Inflammatory macrophage (primary cell): ENCODE results near the gene NDST1.
A peak's percentile ranks its signal among the peaks of the same experiment; 100 is the strongest.

Experiments
- DNase-seq, 2 donors: peaks; one replicate each; pipeline ENCODE4 v3.0.0-alpha.2; 2020 to 2022

NDST1 gene

DNA sequence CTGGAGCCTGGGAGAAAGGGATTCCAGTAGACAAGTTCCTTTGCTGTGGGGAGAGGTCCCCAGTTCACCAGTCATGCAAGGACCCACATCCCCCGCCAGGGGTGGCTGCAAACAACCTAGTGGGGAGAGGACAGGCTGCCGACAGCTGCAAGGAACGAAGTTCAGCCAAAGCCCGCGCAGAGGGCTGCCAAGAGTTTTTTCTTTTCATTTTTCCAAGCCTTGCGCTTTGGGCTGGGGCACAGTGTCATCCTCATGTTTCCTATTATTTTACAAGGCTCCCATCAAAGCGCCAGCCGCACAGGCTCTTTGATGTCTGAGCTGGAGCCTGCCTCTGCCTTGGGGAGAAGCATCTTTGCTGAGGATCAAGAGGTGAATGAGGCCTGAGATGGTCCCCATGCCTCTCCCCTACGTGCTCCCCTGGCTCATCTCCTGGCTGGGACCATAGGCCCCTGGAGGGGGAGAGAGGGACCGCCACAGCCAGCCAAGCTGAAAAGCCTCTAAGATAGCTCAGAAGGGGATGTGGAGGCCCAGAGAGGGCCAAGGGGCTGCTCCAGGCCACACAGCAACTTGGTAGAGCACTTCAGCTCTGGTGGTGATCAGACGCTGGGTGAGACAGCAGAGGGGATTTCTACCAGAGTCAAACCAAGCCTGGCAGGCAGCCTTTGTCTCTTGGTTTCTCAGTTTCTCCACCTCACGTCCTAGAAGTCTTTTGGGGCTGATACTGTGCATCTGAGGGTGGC is 82.1 kb downstream of the NDST1 start:
- no peak for DNase-seq

DNA sequence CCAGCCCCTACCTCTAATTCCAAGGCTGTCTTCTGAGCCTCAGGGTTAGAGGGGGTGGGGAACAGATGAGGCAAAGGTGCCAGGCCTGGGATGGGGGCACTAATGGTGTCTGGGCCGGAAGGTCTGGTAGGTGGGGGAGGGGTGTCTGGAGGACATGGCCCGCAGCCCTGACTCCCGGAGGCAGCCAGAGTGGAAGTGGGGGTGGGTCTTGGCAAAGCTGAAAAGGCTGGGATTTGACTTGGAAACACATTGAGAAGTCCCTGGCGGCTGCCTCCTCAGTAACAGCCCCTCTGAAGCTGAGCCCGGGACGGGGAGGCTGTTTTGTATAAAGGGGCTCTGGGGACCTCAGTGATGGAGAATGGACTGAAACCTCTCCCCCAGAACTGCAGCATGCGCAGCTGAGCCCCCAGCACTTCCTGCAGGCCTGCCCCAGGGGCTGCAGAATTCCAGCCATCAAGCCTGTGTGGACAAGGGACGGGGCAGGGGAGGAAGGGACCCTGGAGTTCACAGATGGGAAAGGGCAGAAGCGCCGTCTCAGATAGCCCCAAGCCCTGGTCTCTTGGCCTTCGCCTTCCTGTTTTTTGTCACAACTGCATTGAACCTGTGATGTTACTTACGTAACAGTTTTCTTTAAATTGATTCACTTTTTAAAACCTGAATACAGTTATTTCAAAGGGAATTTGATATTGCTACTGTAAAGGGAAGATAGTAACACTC is 83.2 kb downstream of the NDST1 start:
- DNase-seq = no peak

- DNase-seq = no peak
Observed at GRCh38 chr5:150593593-150593992, 85.7 kb downstream of the NDST1 start.

- DNase-seq = no peak
Observed at GRCh38 chr5:150593996-150594395, 86.1 kb downstream of the NDST1 start.

GRCh38 chr5:150595466-150596031 is 87.6 kb downstream of the NDST1 start:
- no peak for DNase-seq

DNA sequence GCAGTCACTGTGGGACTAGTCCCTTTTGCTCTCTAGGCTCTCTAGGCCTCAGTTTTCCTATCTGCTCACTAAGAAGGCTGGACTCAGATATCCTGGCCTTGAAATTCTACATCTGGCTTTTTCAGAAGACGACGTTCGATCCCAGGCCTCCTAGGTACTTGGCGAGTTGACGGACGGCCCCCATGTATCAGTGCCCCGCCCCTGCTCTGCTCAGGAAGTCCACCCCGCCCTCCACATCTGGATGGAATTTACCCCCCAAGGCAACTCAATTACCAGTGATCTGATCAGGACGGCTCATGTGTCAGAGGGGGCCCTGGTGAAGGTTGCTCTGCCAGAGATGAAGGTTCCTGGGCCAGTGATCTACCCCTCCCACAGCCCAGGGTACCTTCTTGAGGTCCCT is 88.4 kb downstream of the NDST1 start:
- no peak for DNase-seq

GRCh38 chr5:150596826-150597225 is 88.9 kb downstream of the NDST1 start:
- peak; percentile 15 to 42 for DNase-seq

- DNase-seq = peak in 1 of 2 donors; percentile 33
Observed at GRCh38 chr5:150598006-150598405, 90.1 kb downstream of the NDST1 start.

DNA sequence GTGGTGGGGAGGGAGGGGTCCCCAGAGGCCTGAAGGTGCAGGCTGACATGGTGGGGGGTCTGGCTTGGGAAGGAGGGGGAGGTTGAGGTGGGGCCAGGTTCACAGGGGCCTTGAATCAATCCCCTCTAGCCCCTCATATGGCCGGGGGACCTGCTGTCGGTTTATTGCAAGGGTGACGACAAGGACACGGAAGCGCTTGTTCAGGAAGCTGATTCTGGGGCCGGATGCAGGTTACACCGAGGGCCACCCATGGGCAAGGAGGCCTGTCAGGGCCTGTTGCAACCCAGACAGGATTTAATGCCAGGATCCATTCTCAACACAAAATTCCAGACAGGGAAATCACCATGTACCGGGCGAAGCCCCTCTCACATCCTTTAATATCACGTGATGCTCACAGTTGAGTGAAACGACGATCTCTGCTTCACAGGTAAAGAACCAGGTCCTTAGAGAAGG is 90.9 kb downstream of the NDST1 start:
- DNase-seq = no peak

- no peak for DNase-seq
Observed at GRCh38 chr5:150599281-150599680, 91.3 kb downstream of the NDST1 start.

GRCh38 chr5:150599917-150600511 is 92.1 kb downstream of the NDST1 start:
- no peak for DNase-seq

DNA sequence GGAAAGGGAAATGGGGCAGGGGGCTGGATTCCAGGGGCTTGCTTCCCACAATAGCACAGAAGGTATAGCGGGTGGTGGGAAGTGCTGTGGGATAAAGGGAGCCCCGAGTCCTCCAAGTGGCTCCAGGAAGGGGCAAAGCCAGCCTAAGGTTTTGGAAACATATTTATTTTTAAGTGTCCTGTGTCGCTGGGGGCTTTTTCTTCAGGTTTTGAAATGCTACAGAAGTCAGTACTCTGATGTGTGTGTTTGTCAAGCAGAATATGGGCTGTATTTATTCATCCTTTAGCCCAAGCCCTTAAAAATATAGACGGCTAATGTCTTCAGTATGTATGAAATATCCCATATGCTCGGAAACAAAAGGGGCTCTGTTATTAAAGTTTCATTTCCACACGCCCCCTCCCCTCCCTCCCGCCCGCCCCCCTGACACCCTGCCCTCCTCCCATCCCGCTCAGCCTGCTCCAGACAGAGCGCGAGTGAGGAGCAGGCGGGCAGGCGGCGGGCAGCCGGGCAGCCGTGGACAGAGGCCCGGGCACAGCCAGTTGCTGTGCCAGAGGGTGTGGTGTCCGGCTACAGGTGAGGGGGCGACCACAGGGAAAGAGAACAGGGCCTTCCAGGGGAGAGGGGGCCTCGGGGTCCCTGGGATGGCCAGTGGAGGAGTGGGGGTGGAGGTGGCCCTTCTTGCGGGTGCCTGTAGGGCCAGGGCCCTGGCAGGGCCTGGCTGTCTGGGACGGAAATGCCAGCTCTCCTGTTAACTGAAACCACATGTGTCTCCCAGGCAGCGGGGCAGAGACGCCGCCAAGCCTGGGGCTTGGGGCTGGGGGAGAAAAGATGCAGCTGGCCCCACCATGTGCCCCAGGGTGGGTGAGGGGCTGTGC is 92.9 kb downstream of the NDST1 start:
- no peak for DNase-seq

GRCh38 chr5:150601491-150602345 is 93.8 kb downstream of the NDST1 start:
- no peak for DNase-seq

DNA sequence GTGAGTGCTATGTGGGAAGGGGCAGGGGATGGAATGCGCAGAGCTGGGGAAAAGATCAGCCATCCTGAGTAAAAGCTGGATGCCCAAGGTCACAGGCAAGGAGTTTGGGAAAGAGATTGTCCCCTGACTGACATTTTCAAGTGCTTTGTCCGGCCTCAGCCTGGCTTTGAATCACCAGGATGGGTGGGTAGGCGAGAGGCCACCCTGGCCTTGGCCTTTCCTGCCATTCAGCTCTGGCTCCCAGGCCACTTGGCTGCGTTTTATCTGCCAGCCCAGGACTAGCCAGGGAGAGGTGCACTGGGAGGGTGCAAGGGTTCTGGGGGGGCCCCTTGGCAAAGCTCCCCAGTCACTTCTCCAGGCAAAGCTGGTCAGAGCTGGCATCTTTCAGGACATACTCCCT is 95.1 kb downstream of the NDST1 start:
- no peak for DNase-seq

- DNase-seq = no peak
Observed at GRCh38 chr5:150603491-150603890, 95.6 kb downstream of the NDST1 start.

- DNase-seq = no peak
Observed at GRCh38 chr5:150604010-150604409, 96.1 kb downstream of the NDST1 start.

DNA sequence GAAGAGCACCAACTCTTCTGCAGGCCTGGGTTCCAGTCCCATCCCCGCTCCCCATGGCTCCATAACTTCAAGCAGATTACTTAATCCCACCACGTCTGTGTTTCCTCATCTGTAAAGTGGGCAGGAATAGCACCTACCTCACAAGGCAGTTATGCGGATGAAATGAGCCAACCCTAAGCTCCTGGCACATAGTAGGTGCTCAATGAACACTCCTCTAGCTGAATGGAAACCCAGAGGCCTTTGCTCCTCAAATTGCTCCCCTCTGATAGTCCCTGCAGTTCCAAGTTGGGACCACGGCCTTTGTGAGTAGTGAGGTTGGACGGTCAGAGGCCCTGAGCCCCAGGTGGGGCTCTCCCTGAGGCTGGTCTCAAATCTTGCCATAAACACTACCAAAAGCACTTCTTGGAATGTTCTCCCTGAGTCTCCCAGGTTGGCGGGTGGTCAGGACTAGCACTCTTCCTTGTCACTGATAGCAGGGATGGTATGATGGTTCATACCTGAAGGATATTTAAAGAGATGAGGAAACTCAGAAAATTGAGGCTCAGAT is 97.0 kb downstream of the NDST1 start:
- no peak for DNase-seq

GRCh38 chr5:150605546-150605945 is 97.6 kb downstream of the NDST1 start:
- DNase-seq = no peak

DNA sequence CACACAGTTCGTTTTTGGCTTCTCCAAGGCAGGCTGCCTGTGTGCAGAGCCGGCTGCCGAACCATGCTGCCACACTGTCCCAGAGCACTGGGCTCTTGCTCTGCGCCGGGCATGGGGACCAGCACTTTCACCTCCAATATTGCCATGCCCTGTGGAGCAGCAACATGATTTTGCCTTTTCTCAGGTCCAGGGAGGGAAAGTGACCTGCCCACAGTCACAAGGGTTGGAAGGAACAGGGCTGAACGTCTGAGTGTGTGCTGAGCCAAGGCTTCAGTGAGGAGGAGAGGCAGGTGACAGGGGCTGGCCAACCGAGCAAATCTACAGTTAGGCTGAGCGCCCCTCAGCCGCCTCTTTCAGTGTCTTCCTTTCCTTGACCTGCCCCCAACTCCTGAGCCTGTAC is 98.5 kb downstream of the NDST1 start:
- DNase-seq = no peak

DNA sequence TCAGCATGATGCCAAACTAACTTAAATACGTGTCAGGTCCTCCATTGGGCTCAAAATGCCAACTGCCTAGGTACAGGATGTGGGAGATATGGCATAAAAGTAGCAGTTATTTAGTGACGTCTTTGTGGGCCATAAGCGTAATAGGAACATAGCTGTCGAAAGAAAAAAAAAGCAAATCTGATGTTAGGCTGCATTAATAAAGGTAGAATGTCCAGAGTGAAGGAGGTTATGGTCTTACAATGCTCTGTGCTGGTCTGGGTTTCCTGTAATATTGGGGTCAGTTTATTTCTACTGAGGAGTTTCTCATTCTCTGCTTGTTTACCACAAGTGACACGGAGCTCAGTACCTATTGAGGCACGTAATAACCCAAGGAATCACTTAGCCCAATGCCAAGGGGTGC is 99.2 kb downstream of the NDST1 start:
- DNase-seq = no peak
